GOT3 (cell line): Measurements from ENCODE around the gene ROBO3.

Source experiments
- DNase-seq: peaks from one replicate; lab custom pipeline; 2025; ENCODE audit warnings: mixed read lengths; lab: John Stamatoyannopoulos, UW

ROBO3 gene

GRCh38 chr11:124875943-124876817 is 10.9 kb downstream of the ROBO3 start:
- peak; percentile 59 for DNase-seq

GRCh38 chr11:124876818-124877630 is 11.8 kb downstream of the ROBO3 start:
- no peak for DNase-seq

DNA sequence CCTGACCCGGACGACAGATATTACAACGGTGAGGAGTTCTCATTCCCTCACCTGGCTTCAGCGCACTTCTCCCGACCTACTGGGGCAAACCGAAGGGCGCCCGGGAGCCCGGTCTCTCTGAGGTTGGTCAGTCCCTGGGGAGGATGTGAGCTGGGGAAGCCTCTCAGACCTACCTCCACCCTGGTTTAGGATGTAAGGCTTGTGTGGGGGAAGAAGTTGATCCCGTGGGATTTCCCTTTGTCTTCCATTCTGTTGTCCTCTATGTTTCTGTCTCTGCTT is 12.3 kb downstream of the ROBO3 start:
- DNase-seq: no peak

GRCh38 chr11:124877910-124878758 is 12.9 kb downstream of the ROBO3 start:
- no peak for DNase-seq

- DNase-seq: no peak
Measured at GRCh38 chr11:124878759-124879492, 13.7 kb downstream of the ROBO3 start.

- DNase-seq: no peak
Measured at GRCh38 chr11:124879493-124880289, 14.5 kb downstream of the ROBO3 start.

DNA sequence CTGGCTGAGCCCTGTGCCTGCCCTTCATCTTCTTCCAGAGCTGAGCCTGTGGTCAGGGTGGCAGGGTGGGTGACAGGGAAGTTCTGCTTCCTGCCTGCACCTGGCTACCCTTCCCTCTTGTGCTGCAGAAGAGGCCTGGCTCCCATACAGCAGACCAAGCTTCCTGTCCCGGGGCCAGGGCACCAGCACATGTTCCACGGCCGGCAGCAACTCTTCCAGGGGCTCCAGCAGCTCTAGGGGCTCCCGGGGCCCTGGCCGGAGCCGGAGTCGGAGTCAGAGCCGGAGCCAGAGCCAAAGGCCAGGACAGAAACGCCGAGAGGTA is 15.0 kb downstream of the ROBO3 start:
- no peak for DNase-seq

- no peak for DNase-seq
Measured at GRCh38 chr11:124880958-124881357, 15.7 kb downstream of the ROBO3 start.

DNA sequence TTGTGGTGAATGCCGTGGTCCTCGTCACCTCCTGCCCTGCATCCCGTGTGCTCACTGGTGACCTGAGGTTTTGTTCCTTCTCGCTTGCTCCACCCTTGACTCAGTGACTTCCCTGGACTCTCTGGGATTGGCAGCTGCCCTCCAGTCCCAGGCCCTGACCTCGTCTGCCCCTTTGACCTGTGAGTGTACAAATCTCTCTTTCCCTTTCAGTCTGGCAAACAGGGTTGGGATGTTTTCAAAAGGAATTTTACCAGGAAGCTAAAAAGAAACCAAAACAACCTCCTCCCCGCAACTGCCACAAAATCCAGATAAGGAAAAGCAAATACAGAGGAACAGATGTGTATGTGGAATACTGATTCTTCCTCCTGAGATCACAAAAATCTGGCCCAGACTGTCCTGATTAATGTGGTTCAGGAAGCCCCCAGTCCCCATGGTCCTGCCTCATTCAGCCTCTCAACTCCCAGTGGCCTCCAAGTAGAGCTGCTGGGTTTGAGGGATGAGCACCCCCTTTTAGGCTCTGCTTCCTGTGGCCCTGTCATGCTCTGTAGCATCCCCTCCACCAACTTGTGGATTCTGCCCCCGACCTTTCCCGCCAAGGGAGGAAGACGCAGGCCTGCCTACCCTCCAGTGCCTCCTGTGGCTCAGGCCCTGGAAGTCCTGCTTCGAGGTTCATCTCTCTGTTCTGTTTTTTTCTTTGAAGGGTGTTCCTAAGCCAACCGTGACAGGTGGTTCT is 17.3 kb downstream of the ROBO3 start:
- no peak for DNase-seq

- no peak for DNase-seq
Measured at GRCh38 chr11:124884340-124884739, 19.1 kb downstream of the ROBO3 start.

- no peak for DNase-seq
Measured at GRCh38 chr11:124884869-124885479, 19.7 kb downstream of the ROBO3 start.

- no peak for DNase-seq
Measured at GRCh38 chr11:124886476-124886875, 21.2 kb downstream of the ROBO3 start.

DNA sequence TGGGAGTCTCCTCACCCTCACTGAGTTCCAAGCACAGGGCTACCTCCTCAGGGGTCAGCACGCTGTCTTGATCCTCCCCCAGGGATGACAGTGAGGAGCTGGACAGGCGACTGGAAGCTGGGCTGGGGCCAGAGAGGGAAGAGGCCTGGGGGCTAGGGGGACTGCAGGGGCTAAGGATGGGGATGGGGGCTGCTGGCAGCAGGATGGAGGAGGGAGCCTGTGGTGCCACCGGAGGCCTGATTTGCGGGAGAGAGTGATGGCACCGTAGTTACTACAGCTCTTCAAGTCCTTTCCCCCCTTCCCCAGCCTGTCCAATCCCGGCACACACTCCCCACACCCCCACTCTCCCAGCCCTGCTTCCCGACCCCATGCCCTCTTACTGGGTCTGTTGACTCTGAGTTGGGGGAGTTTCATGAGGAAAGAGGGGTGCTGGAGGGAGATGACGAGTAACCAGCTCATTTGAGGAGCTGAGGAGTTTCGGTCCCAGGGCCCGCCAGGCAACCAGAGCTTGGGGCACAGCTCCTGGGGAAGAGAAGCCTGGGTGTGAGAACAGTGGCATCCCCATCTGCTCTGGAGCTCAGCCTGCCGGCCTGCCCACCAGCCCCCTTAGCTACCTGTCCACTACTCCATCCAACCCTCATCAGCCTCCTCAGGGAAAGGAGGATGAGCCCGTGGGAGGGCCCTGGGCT is 21.9 kb downstream of the ROBO3 start:
- no peak for DNase-seq

DNA sequence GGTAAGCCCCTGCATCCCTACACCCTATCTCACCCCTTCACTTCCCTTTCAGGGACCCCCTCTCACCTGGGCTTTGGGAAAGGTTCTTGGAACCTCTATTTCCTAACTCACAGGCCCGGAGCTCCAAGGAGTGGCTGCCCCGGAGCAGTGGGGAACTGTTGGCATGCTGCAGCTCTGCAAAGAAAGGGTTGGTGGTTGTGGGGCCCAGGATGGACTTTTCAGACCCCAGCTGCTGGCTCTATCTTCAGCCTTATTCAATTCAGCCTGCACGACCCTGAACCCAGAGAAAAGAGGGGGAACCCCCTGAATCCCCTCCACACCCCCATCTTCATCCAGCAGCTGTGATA is 22.4 kb downstream of the ROBO3 start:
- no peak for DNase-seq

- no peak for DNase-seq
Measured at GRCh38 chr11:124889191-124890091, 24.2 kb downstream of the ROBO3 start.

- DNase-seq: no peak
Measured at GRCh38 chr11:124890151-124890550, 24.9 kb downstream of the ROBO3 start.

DNA sequence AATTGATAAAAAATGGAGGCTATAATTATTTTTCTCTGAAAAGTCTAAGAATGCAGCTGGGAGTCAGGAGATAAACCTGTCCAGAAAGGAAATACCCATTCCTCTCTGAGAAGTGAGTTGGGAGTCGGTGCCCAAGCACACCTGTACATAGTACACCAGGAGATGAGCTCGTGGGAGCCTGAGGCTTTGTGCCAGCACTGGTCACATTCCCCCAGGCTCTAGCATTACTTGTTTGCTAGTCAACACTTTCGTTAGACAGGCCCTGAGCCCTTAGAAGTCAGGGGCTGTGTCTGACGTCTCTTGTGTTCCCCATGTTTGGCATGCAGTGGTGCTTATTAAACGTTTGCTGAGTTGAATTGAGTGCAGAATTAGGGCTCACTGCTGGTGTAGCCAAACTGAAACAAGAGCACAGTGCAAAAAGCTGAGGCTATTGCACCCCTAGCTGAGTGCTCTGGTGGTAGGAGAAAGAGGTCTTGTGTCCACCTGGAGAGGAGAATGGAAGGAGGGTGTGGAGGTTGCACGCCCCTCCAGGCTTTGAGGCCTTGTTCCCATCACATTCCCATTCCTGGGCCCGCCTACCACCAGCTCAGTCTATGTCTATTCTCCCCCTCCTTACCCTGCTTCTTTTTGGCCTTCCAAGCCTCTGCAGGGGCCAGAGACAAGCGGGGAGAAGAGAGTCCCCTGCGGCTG is 25.6 kb downstream of the ROBO3 start:
- no peak for DNase-seq

DNA sequence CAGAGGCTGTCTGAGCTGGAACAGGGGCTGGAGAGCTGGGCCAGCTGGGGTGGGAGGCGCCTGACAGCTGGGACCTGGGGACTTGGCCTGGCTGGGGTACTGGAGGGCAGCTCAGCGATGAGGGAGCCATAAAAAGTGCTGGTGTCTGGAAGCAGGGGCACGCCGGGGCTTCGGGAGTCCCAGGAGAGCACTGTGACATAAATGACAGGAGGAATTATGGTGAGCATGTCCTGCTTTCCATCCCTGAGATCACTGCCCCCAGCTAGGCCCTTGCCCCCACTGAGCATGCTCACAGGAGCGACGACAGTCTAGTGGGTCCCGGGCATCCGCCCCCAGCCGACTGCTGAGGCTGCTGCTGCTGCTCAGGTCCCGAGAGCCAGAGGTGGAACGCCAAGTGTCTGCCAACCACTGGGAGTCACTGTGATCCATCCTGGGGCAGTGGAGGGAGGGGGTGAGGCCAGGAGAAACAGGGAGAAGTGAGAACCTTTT is 26.2 kb downstream of the ROBO3 start:
- DNase-seq: no peak
